ENCODE results near the gene SCN7A. TPM values are rescaled to one million over a fixed set of nuclear protein-coding genes. Genes with fewer than 3 reads are reported as not detected.

The SCN7A gene
- total RNA-seq, 2 donors from 2014 or later = not detected

DNA sequence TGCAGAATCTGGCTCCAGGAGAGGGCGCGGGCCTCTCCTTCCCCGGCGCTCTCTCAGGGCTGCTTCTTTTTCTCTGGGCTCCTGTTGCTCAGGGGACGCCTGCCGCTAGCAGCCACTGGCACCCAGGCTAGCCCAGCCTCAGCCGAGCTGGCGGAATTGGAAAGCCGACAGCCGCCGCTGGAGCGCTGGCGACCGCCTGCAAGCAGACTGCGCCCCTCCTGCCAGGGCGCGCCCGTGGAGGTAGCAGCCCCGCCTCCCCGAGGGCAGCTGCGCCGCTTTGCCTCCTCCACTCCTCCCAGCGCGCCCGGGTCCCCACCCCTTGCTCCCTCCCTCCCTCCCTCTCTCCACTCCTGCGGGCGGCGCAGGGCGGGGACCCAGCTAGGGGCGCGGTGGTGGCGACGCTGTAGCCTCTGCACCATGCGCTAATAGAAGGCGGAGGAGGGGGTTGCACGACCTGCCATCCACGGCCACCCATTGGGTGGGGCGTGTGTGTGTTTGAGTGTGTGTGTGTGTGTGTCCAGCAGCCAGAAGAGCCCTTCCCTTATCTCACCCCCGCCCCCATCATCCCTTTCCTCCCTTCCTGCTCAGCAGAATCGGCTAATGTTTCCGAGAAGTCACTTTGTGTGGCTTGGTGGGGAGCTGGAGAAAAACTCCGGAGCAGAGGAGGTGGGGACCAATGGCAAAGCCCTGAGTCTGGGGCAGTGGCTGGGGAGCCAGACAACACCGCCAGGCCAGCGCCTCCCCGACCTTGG, 118.1 kb downstream of the SCN7A start, which contains the start of gene SCN9A:
TSS of gene SCN9A (minus strand) at position 209 of the 752 bp plus-strand sequence. CDS start 64,188 bp downstream, outside the sequence.
- H3K4me1 Mint-ChIP-seq (ENCODE audit: low read depth) = peaks cover 18% of the 10 kb centered on the region
- no peaks in the 10 kb centered on the region for H3K9me3 Mint-ChIP-seq
- DNase-seq = peak; percentile 10 to 43
- H3K27ac Mint-ChIP-seq = no peak within 1 kb of the TSS
- peak; percentile 67 to 78 for ATAC-seq (replicated peaks in 1 of 2)
- peak within 1 kb of the TSS; percentile 83 to 84 for H3K4me3 Mint-ChIP-seq
- H3K27me3 Mint-ChIP-seq (ENCODE audit: low read depth) = peaks cover 48% of the 10 kb centered on the region
- no peaks in the 10 kb centered on the region for H3K36me3 Mint-ChIP-seq (ENCODE audit: insufficient read depth in 2 of 2)

- DNase-seq = no peak
- peak; percentile 11 to 58 for ATAC-seq (replicated peaks in 1 of 2)
Measured at GRCh38 chr2:166375195-166375735, 118.8 kb downstream of the SCN7A start.

DNA sequence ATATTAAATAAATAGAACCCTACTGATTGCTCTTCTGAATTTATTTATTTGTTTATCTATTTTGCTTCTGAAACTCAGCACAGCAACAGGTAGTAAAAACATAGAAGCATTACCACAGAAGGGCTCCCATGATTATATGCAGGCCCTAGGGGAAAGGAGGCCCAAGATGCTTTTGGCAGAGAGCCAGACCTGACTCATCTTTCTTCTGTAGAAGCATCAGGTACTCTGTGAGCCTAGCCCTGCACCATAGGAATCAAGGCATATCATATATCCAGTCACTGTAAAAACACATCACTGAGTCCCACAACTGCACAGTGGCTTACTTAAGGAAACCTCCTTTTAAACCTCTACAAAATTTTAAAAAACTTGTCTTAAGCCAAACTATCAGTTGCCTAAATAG, 120.1 kb downstream of the SCN7A start:
- H3K27ac Mint-ChIP-seq = no peak overlapping the region
- DNase-seq (peak; percentile 21 to 60), ATAC-seq (replicated peaks in 1 of 2) (peak in 1 of 2 donors; percentile 72)
- H3K36me3 Mint-ChIP-seq (ENCODE audit: insufficient read depth in 2 of 2) = no peaks in the 10 kb centered on the region
- peaks cover 46% of the 10 kb centered on the region for H3K27me3 Mint-ChIP-seq (ENCODE audit: low read depth)
- no peaks in the 10 kb centered on the region for H3K9me3 Mint-ChIP-seq
- H3K4me3 Mint-ChIP-seq = no peak overlapping the region
- H3K4me1 Mint-ChIP-seq (ENCODE audit: low read depth) = peaks cover 18% of the 10 kb centered on the region

More at GRCh38 chr2:166375195-166375735, 118.8 kb downstream of the SCN7A start:
- peaks cover 48% of the 10 kb centered on the region for H3K27me3 Mint-ChIP-seq (ENCODE audit: low read depth)
- no peak overlapping the region for H3K27ac Mint-ChIP-seq
- H3K4me3 Mint-ChIP-seq = peak overlapping the region; percentile 83 to 84
- H3K4me1 Mint-ChIP-seq (ENCODE audit: low read depth) = peaks cover 18% of the 10 kb centered on the region
- H3K36me3 Mint-ChIP-seq (ENCODE audit: insufficient read depth in 2 of 2) = no peaks in the 10 kb centered on the region
- no peaks in the 10 kb centered on the region for H3K9me3 Mint-ChIP-seq

GRCh38 chr2:166373539-166373938, 120.5 kb downstream of the SCN7A start:
- Mint-ChIP-seq H3K4me3 (no peak overlapping the region), H3K27ac (no peak overlapping the region), H3K36me3 (ENCODE audit: insufficient read depth in 2 of 2) (no peaks in the 10 kb centered on the region), H3K4me1 (ENCODE audit: low read depth) (peaks cover 18% of the 10 kb centered on the region), H3K27me3 (ENCODE audit: low read depth) (peaks cover 44% of the 10 kb centered on the region), H3K9me3 (no peaks in the 10 kb centered on the region)
- ATAC-seq (replicated peaks in 1 of 2) = no peak
- no peak for DNase-seq

GRCh38 chr2:166373105-166373504, 120.9 kb downstream of the SCN7A start:
- no peak overlapping the region for H3K27ac Mint-ChIP-seq
- peaks cover 18% of the 10 kb centered on the region for H3K4me1 Mint-ChIP-seq (ENCODE audit: low read depth)
- H3K4me3 Mint-ChIP-seq = no peak overlapping the region
- no peaks in the 10 kb centered on the region for H3K9me3 Mint-ChIP-seq
- ATAC-seq (replicated peaks in 1 of 2) (no peak), DNase-seq (no peak)
- peaks cover 41% of the 10 kb centered on the region for H3K27me3 Mint-ChIP-seq (ENCODE audit: low read depth)
- no peaks in the 10 kb centered on the region for H3K36me3 Mint-ChIP-seq (ENCODE audit: insufficient read depth in 2 of 2)

GRCh38 chr2:166372046-166372445, 122.0 kb downstream of the SCN7A start:
- no peak overlapping the region for H3K4me3 Mint-ChIP-seq
- no peak overlapping the region for H3K27ac Mint-ChIP-seq
- H3K36me3 Mint-ChIP-seq (ENCODE audit: insufficient read depth in 2 of 2) = no peaks in the 10 kb centered on the region
- ATAC-seq (replicated peaks in 1 of 2) (no peak), DNase-seq (no peak)
- H3K9me3 Mint-ChIP-seq = no peaks in the 10 kb centered on the region
- peaks cover 30% of the 10 kb centered on the region for H3K27me3 Mint-ChIP-seq (ENCODE audit: low read depth)
- peaks cover 18% of the 10 kb centered on the region for H3K4me1 Mint-ChIP-seq (ENCODE audit: low read depth)

GRCh38 chr2:166365803-166366420, 128.1 kb downstream of the SCN7A start:
- ATAC-seq (replicated peaks in 1 of 2) (no peak), DNase-seq (no peak)
- Mint-ChIP-seq H3K27ac (no peak overlapping the region), H3K4me3 (no peak overlapping the region), H3K4me1 (ENCODE audit: low read depth) (no peaks in the 10 kb centered on the region), H3K27me3 (ENCODE audit: low read depth) (no peaks in the 10 kb centered on the region), H3K36me3 (ENCODE audit: insufficient read depth in 2 of 2) (no peaks in the 10 kb centered on the region), H3K9me3 (no peaks in the 10 kb centered on the region)

DNA sequence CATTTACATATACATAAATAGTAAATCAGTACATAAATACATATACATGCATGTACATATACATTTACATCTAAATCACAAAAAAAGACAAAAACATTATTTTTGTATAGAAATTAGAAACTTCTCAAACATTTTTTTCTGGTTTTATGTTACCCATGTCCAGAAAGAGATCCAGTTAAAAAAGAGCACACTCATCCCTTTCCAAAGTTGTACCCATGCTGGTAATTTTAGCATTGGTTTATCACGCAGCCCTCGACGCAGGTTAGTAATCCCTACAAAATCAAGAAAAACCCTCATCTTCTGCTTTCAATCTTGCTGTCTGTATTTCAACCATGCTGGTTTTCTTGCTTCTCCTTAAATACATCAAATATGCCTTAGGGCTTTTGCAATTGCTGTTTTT, 128.8 kb downstream of the SCN7A start:
- no peak for ATAC-seq (replicated peaks in 1 of 2)
- H3K36me3 Mint-ChIP-seq (ENCODE audit: insufficient read depth in 2 of 2) = no peaks in the 10 kb centered on the region

GRCh38 chr2:166364476-166365161, 129.4 kb downstream of the SCN7A start:
- no peak for ATAC-seq (replicated peaks in 1 of 2)
- no peaks in the 10 kb centered on the region for H3K36me3 Mint-ChIP-seq (ENCODE audit: insufficient read depth in 2 of 2)
- H3K4me3 Mint-ChIP-seq = no peak overlapping the region
- H3K4me1 Mint-ChIP-seq (ENCODE audit: low read depth) = no peaks in the 10 kb centered on the region
- H3K27ac Mint-ChIP-seq = no peak overlapping the region
- no peak for DNase-seq
- no peaks in the 10 kb centered on the region for H3K9me3 Mint-ChIP-seq
- H3K27me3 Mint-ChIP-seq (ENCODE audit: low read depth) = no peaks in the 10 kb centered on the region

More for the DNA sequence above, 128.8 kb downstream of the SCN7A start:
- Mint-ChIP-seq H3K27me3 (ENCODE audit: low read depth) (no peaks in the 10 kb centered on the region), H3K9me3 (no peaks in the 10 kb centered on the region), H3K27ac (no peak overlapping the region), H3K4me3 (no peak overlapping the region), H3K4me1 (ENCODE audit: low read depth) (no peaks in the 10 kb centered on the region)
- no peak for DNase-seq

DNA sequence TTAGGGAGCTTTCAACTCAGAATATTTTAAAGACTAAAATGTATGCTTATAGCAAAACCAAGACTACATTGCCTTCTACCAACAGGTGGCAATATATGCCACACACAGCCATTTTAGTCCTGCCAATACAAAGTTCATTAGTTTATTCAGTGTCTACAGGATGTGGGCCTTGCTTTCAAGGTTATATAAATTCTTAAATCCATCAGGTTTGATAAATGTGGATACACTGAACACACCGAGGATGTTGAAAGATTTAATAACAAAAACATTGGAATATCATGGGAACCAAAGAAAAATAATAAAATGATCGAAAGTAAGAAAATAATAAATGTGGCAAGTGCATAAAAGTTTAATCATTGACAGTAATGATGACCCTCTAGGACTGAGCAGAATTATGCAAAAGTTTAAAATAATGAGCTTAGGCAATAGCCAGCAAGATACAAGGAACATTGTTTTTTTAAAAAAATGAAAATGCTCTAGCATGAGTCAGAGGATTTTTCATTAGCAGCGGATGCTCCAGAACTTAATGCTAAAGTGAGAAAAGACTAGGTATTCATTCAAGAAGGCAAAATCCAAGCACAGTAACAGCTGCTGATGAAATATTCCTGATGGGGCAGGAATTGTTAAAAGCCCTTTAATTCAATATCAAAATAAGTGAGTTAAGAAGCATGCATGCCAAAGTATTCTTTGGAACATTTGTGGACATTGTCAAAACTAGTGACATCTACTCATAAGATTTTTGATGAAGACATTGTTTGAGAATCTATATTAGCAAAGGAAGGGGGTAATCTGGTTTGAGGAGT, 132.5 kb downstream of the SCN7A start:
- DNase-seq (no peak), ATAC-seq (replicated peaks in 1 of 2) (no peak)
- H3K27me3 Mint-ChIP-seq (ENCODE audit: low read depth) = no peaks in the 10 kb centered on the region
- H3K9me3 Mint-ChIP-seq = peaks cover 0 to 2% of the 10 kb centered on the region in 2 donors
- no peak overlapping the region for H3K4me3 Mint-ChIP-seq
- no peaks in the 10 kb centered on the region for H3K4me1 Mint-ChIP-seq (ENCODE audit: low read depth)
- no peaks in the 10 kb centered on the region for H3K36me3 Mint-ChIP-seq (ENCODE audit: insufficient read depth in 2 of 2)
- no peak overlapping the region for H3K27ac Mint-ChIP-seq

GRCh38 chr2:166360906-166361305, 133.1 kb downstream of the SCN7A start:
- Mint-ChIP-seq H3K4me3 (no peak overlapping the region), H3K4me1 (ENCODE audit: low read depth) (no peaks in the 10 kb centered on the region), H3K27me3 (ENCODE audit: low read depth) (no peaks in the 10 kb centered on the region), H3K9me3 (peaks cover 0 to 2% of the 10 kb centered on the region in 2 donors), H3K36me3 (ENCODE audit: insufficient read depth in 2 of 2) (no peaks in the 10 kb centered on the region), H3K27ac (no peak overlapping the region)
- DNase-seq = no peak
- no peak for ATAC-seq (replicated peaks in 1 of 2)

DNA sequence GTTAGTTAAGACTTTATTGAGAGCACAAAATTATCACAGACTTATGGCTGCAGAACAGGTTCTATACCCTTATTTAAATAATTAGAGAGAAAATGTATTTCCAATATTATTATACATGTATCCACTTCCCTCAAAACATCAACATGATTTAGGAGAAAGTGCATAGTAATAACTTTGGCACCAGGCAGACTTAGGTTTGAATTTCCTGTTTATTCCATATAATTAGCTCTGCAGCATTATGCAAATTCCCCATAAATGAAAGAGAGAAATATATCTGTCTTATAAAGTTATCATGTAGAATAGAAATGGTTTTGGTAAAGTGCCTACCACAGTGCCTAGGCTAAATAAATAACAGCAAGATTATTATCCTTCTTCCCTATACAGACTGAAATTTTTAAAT, 133.6 kb downstream of the SCN7A start:
- ATAC-seq (replicated peaks in 1 of 2) (no peak), DNase-seq (no peak)
- H3K27ac Mint-ChIP-seq = no peak overlapping the region
- no peaks in the 10 kb centered on the region for H3K36me3 Mint-ChIP-seq (ENCODE audit: insufficient read depth in 2 of 2)
- H3K27me3 Mint-ChIP-seq (ENCODE audit: low read depth) = no peaks in the 10 kb centered on the region
- H3K4me1 Mint-ChIP-seq (ENCODE audit: low read depth) = no peaks in the 10 kb centered on the region
- H3K4me3 Mint-ChIP-seq = no peak overlapping the region
- H3K9me3 Mint-ChIP-seq = peaks cover 0 to 2% of the 10 kb centered on the region in 2 donors

Measured in activated T-cell treated with anti-CD3 and anti-CD28 coated beads, Interleukin-2, amount 50 U/mL, for 72 hours (primary cell).